ENCODE results near the gene TCAP. TPM values are rescaled to one million over a fixed set of nuclear protein-coding genes. Genes with fewer than 3 reads are reported as not detected.

The TCAP gene
- total RNA-seq, 1 donor from 2014 or later, result 0.40 TPM

DNA sequence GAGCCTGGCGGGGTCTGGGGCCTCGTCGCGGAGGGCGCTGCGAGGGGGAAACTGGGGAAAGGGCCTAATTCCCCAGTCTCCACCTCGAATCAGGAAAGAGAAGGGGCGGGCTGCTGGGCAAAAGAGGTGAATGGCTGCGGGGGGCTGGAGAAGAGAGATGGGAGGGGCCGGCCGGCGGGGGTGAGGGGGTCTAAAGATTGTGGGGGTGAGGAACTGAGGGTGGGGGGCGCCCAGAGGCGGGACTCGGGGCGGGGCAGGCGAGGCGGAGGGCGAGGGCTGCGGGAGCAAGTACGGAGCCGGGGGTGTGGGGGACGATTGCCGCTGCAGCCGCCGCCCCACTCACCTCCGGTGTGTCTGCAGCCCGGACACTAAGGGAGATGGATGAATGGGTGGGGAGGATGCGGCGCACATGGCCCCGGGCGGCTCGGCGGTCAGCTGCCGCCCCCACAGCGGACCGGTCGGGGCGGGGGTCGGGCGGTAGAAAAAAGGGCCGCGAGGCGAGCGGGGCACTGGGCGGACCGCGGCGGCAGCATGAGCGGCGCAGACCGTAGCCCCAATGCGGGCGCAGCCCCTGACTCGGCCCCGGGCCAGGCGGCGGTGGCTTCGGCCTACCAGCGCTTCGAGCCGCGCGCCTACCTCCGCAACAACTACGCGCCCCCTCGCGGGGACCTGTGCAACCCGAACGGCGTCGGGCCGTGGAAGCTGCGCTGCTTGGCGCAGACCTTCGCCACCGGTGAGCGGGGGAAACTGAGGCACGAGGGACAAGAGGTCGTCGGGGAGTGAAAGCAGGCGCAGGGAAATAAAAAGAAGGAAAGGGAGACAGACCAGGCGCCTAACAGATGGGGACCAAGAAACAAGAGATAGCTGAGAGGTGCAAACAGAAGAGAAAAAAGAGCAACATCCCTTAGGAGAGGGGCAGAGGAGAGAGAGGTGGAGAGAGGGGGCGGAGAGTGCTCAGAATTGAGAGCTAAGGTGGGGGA, 3.1 kb downstream of the TCAP start, which contains the start of gene PNMT:
Gene PNMT, plus strand, starts transcription at position 509 of the 980 bp plus-strand sequence. Its CDS starts 23 bp downstream, at position 532.
- ATAC-seq, result peak; percentile 27

DNA sequence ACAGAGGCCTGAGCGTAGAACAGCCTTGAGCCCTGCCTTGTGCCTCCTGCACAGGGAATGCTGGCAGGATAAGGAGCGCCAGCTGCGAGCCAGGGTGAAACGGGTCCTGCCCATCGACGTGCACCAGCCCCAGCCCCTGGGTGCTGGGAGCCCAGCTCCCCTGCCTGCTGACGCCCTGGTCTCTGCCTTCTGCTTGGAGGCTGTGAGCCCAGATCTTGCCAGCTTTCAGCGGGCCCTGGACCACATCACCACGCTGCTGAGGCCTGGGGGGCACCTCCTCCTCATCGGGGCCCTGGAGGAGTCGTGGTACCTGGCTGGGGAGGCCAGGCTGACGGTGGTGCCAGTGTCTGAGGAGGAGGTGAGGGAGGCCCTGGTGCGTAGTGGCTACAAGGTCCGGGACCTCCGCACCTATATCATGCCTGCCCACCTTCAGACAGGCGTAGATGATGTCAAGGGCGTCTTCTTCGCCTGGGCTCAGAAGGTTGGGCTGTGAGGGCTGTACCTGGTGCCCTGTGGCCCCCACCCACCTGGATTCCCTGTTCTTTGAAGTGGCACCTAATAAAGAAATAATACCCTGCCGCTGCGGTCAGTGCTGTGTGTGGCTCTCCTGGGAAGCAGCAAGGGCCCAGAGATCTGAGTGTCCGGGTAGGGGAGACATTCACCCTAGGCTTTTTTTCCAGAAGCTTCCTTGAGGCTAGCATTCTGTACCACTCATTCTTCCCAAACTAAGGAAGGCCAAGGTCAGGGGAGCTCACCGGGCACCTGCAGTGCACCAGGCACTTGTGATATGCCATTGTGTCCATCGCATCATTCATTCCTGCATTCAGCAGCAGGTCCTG, 5.0 kb downstream of the TCAP start:
- ATAC-seq, result no peak

DNA sequence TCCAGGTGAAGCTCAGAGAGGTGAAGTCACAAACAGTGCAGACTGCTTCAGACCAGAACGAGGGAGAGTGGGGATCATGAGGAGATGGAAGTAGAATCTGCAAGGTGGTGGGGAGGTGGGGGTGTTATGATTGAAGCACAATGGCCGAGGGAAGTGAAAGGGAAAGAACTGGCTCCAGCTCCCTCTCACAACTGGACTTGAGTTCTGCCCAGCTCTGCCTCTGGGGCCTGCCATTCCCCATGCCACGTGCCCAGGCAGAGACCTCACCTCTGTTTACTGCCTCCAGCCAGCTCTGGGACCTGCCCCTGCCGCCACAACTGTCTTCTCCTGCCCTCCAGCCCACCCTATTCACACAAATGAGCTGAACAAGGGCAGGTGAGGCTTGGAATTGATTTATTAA, 5.6 kb downstream of the TCAP start:
- no peak for ATAC-seq

DNA sequence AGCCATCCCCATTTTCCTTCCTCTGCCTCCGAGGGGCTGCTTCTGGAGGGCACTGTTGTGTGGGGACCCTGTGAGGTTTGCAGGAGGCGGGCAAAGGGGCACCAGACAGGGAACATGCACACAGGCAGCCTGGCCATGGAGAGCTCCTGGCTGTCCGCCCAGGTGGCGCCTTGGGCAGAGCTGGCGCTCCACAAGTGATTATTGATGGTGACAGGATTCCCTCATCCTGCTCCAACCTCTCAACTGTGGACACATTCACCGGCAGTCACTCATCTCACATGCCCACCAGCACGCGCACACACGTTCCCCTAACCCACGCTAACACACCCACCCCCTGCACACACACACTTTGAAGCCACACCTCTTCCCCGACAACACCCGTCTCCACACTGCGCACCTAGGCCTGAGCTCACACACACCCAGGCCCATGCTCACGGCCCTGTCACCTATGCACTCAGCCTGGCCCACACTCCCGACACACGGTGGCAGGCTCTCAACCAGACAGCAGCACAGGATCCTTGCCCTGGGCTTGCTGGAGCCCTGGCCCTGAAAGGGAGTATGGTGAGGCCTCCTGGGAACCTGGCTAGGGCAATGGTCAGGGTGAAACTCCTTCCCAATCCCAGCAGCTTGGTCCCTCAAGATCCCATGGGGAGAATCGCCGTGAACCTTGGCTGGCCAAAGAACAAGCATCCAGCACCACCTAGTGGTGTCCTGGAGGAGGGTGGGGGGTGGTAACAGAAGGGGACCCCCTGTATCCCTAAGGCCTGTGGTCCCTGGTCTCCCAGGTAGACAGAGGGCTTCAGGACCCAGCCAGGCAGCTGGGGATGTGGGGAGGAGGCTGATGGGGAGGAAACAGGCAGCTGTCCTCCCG, 6.7 kb downstream of the TCAP start:
- peak; percentile 62 for ATAC-seq

DNA sequence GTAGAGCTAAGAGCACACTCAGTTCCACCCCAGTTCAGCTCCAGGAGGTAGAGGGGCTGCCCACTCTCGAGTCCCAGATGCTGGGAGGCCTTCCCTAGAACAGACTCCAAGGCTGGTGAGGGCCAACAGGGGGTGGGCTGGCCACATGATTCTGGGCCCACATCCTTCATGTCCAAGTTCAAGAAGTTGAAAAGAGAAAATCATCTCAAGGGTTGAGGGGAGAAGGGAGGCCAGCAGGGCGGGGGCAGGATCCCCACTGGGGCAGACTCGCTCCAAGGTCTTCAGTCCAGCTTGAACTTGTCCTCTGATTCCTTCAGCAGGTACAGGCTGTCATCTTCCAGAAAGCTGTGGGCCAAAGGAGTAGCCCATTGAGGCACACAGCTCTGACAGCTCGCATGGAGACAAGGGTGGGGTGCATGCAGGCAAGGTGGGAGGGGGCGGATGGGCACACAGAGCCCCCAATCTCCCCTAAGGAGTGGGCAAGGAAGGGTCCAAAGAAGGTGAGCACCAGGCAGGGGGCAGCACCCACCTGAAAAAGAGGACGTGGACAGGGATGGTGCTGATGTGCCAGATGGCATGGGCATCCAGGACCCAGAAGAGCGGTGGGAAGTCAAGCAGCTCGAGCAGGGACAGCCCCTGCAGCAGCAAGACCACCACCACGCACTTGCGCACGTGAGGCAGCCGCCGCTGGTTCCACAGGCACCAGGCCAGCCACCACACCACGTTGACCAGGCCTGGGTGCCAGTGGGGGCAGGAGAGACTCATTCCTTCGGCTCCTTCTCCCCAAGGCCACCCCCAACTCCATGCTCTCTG, 7.6 kb downstream of the TCAP start:
- ATAC-seq, result no peak

DNA sequence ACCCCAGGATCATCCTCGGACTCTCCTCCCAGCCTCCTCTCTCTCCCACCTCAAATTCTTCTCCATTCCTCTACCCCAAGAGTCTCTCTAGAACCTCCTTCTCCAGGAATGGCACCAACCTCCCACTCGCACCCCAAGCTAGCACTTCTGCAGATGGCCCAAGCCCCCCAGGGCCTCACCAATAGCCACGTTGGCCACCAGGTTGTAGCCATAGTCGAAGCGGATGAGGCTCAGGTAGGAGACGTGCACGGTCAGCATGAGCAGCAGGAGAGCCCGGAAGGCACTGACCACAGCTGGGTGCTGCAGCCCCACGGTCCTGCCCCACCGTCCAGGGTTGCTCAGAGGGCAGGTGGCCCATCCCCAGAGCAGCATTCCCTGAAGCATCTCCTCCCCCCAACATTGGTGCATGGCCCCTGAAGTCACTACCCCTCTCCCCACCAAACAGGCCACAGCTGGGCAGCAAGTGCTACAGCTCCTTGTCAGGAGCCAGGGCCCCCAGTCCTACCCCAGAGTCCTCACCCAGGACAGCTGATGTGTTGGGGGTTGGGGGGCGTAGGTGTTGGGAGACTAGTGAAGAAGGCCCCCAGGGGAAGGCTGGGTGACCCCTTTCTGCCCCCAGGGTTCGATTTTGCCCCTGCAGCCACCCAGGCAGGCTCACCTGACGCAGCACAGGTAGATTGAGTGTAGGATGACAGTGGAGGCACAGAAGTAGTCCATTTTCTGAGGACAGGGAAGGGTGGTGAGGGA, 8.4 kb downstream of the TCAP start:
- ATAC-seq, result no peak

DNA sequence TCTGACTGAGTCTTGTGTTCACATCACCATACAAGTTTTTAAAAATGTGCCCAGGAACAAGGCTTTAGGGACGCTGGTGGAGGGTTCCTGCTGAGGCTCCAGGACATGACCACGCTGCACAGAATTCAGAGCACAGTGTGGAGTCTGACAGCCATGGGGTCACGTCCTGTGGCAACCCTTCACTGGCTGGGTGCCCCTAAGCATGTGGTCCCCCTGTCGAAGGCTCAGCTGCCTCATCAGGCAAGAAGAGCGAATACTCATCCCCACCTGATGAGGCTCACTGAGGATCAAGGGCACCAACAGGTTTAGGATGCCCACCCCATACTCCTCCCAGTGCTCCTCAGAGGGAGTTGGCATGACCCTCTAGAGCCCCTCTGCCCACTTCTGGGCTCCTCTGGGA, 9.0 kb downstream of the TCAP start:
- no peak for ATAC-seq

DNA sequence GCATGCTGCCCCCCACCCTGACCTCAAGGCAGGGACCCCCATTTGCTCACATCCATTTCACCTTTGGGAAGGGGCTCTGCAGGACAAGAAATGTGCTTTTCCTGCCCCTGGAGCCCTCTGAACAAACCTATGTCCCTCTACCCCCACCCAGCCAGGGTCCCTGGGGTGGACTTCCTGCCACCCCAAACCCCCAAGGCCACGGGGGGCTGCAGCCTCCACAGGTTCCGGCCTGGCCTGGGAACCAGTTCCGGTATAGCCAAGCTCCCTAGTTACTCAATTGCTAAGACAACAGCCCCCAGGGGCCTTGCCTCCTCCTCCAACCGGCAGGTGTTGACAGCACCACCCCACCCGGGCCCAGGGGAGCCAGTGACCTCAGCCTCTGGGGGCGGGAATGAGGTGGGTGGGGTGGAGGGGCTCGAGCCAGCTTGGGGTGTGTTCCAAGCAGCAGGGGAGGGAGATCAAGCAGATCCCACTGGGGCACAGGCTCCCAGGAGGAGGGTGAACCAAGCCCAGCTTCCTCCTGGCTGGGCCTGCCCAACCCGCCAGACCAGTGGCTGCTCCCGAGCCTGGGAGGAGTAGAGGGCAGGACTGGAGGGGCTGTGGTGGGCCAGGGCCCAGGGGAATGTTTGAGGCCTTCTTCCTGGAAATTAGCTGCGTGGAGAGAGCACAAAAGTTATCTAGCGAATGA, 9.7 kb downstream of the TCAP start:
- peak; percentile 82 for ATAC-seq

DNA sequence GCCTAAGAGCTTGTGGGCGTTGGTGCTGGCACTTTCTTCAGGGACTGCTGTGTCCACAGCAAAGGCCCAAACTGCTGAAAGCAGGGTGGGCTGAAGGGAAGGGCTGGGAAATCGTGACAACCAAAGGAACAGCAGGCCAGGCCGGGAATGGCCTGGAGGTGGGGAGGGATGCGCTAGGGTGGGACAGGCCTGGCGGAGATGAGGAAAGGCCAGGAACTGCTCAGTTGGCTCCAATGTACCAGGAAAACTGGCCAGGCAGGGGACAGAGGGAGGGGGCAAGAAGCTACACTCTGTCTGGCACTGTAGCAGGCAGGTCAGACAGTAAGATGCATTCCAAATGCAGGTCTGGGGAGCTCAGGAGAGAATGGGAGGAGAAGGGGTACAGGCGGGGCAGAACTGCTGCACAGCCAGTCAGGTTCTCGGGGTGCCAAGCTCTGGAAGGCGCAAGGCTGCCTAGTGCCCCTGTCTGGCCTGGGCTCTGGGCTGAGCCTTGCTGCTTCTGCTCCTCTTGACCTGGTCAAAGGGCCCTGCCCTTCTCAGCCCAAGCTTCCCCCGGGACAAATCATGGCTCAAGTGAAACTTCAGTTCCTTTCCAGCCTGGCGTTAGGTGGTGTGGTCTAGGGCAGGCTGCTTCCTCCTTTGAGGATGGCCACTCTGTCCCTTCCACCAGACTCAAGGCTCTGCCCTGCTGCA, 10.4 kb downstream of the TCAP start:
- peak; percentile 22 for ATAC-seq

DNA sequence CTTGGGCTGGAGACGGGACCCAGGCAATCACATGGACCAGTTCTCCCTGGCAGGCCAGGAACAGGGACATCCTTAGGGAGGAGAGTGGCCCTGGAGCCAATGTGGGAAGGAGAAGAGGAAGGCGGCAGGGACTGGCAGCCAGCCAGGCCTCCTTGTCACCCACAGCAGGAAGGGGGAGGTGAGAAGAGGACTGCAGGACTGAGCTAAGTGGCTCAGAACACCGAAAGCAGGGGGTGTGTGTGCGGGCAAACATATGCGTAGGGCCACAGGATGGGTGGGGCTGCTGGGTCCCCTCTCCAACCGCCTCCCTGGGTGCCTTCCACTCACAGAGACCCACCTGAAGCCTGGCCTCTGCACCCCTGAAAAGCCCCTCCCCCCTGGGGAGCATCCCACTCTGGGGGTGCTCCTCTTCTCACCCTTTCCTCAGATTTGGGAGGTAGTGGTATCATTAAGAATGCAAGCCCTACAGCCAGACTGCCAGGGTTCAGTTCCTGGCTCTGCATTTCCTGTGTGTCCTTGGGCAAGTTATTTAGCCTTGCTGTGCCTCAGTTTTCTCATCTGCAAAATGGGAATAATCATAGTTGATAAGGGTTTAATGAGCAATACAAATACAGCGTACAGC, 11.2 kb downstream of the TCAP start:
- peak; percentile 1 for ATAC-seq

DNA sequence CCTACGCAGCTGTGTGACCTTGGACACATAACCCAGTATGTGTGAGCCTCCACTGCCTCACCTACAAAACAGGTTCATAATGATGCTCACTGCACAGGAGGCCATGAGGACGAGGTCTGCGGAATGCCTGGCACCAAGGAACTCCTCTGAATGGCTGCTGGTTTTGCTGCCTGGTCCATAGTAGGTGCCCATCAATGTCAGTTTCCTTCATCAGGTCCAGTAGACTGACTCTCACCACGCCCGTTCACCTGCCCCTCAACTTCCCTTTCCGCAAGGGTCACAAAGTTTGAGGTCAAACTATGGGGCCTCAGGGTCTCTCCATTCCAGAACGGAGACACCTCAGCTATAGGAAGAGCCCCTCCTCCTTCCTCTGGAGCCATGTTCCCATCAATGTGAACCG, 11.9 kb downstream of the TCAP start:
- ATAC-seq, result no peak

DNA sequence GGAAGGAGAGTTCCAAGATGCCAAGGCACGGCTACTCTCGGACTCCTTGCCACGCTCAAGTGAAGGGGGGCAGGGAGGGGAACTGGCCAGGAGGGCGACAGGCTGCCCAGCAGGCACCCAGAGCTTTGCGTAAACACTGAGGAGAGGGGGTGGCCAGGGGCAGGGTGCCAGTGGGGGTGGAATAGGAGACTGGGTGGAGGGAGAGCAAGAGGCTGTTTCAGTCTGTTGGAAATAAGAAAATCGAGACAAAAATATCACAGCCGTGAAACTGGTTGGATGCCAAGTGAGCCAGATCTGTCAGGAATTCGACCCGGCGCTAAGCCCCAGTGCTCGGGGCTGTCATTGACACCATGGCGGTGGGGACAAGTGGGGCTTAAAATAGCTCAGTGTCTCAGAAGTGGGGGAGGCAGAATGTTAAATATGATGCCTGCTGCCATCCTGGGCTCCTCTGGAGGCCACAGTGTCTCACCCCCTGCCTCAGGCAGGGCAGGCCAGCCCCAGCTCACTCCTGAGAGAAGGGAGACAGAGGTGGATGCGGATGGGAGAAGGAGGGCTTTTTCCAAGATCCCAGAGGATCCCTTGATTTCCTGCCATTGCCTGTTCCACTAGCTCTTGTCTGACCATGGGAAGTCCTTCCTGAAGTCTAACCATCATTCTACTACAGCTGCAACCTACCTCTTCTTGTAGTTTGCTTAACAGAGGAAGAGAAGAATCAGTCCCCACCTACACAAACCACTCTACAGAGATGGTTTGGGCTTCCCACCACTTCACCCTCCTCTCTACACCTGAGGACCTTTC, 12.6 kb downstream of the TCAP start:
- ATAC-seq, result no peak

DNA sequence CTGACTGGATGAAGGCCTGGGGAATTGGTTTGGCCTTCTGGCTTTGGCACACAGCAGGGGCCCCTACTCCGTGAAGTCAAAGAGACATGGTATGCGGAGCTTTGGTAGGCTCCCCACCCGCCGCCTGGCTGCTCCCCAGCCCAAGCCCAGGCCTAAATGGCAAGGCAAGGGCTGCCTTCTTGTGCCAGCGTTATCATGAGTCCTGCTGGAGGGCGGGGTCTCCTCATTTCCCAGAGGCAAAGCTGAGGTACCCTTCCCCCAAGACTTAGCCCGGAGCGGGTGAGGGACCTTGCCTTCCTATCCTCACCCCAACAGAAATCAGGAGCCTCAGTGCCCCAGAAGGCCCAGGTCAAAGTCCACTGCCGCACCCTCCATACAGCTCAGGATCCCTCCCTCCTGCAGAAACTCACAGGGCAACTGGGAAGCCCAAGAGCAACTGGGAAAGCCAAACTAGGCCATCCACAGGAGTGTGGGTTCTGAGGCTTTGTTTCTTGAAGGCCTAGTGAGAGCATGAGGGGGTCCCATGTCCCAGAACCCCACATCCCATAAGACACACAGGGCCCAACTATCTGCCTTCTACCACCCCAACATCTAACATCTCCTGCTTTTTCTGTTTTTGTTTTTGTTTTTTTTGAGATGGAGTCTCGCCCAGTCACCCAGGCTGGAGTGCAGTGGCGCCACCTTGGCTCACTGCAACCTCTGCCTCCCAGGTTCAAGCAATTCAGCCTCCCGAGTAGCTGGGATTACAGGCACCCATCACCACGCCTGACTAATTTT, 13.4 kb downstream of the TCAP start:
- no peak for ATAC-seq

DNA sequence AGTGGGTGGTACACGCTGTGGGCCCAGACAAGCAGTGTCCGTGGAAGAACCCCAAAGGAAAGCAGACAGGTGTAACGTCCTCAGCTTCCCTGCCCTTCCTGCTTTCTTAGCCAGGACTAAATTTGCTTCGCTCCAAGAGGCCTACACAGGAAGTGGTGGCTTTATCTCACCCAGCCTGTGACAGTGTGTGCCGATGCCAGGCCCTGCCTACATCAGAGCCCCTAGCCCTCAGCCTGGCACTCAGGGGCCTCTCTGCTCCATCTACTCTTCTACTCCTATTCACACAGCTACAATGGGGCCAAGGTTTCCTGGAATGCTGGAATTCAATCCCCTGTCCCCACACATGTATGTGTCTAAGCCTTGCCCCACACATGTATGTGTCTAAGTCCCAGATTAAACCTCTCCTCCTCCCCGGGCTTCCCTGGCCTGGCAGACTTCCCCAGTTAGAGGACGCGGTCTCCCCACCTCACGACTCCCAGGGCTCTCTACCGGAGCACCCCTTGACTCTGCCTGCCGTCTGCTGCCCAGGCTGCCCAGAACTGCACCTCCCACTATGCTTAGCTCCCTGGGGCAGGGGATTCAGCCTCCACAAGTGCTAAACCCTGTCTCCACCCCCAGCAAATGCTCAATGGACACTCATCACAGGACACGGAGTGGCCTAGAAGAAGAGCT, 14.5 kb downstream of the TCAP start:
- ATAC-seq, result no peak

DNA sequence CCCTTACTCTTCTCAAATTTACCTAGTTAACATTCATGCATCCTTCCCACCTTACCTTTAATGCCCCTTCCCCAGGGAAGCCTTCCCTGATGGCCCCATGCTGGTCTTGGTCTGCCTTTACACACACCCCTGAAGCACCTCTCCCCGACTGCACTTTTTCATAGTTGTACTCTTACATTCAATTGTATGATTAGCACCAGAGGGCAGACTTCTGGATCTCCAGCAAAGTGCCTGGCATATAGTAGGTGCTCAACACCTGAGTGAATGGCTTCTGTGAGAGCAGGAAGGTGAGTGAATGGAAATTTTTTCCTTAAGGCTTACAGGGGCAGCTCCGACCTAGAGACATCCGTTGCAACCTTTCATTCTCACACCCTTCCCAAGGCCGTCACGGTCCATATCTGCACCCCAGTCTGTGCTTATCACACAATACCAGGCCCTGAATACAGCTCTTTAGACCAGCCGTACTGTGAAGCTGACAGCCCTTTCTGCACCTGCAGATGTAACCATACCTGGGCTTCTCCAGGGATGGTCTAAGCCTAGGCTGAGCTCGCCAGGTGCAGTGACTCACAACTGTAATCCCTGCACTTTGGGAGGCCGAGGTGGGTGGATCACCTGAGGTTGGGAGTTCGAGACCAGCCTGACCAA, 18.3 kb downstream of the TCAP start:
- ATAC-seq, result no peak

All from esophagus mucosa (tissue), 1 donor.